ENCODE results near the gene SRRM5. TPM values are rescaled to one million over a fixed set of nuclear protein-coding genes. Genes with fewer than 3 reads are reported as not detected.

SRRM5 gene
- total RNA-seq, 1 experiment from 2014 or later: not detected

DNA sequence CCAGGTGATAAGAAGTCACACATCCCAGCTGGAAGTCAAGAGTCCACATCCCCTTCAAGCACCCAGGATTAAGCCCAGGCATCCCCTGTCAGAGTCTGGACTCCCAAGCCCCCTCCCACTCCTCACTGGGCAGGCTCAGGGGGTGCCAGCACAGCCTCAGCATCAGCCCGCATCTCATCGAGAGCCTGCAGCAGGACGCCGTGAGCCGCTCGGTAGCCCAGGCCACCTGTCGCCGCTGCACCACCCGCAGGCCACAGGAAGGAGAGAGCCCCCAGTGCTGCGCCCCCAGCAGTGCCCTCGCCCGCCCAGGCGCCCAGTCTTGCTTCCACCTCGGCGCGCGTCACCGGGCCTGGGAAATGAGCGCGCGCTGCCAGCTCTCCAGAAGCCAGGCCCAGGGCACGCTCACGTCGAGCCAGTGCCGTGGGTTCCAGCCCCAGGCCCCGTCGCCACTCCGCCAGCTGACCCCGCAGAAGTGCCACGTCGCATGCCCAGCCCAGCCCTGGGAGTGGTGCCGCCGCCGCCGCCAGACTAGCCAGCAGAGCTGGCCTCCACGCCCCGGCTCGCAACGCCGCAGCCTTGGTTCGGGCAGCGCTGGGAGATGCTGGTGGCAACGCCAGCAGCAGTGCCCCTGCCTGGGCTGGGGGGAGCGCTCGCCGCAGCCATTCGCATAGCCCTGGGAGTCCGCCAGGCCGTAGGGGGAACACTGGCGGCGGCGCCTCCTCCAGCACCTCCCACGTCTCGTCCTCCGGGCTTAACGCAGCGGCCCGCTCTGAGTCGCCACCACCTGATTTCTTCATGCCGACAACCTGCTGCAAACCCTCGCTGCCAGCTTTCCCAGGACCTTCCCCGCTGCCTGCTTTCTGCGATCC is 19.8 kb upstream of the SRRM5 start:
- H3K9ac ChIP-seq (ENCODE audit: low read length): no peak overlapping the region
- H3K79me2 ChIP-seq (ENCODE audit: insufficient read depth, low read length): peaks cover 30% of the 10 kb centered on the region
- H3K4me2 ChIP-seq (ENCODE audit: low read length): no peak overlapping the region
- H3K9me3 ChIP-seq (ENCODE audit: control insufficient read depth in 1 of 2, insufficient read depth in 1 of 2, low read depth in 1 of 2, low read length in 2 of 2): no peaks in the 10 kb centered on the region
- H3K9me2 ChIP-seq (ENCODE audit: insufficient read depth): no peaks in the 10 kb centered on the region
- DNase-seq (ENCODE audit: low read depth, low spot score) (no peak), ATAC-seq (no peak)
- CTCF ChIA-PET: no interaction called here
- no peak overlapping the region for H3K4me3 ChIP-seq (replicated peaks in 1 of 2; ENCODE audit: low read depth in 1 of 2, low read length in 2 of 2)
- H3K4me1 ChIP-seq (ENCODE audit: control insufficient read depth in 1 of 2, insufficient read depth in 2 of 2, low read length in 2 of 2): peaks cover 0 to 16% of the 10 kb centered on the region in 2 experiments; a peak in 3 of 4 replicates
- RAD21 ChIA-PET (ENCODE audit: low non-redundant PET in 1 of 2, low total read pairs in 2 of 2, uncharacterized antibody in 2 of 2, unreplicated experiment in 2 of 2): interaction anchor here in 1 of 2 experiments (0.5 kb wide), 1 partner anchor 55 kb away, joined by 3 read pairs; no protein-coding TSS in a partner anchor
- H4K20me1 ChIP-seq (ENCODE audit: insufficient read depth): no peaks in the 10 kb centered on the region
- POLR2A ChIA-PET: no interaction called here
- BruUV-seq (replicated peaks): no TSS peak
- H3K36me3 ChIP-seq (ENCODE audit: control insufficient read depth in 1 of 2, insufficient read depth in 2 of 2, low read length in 2 of 2): peaks cover 8 to 9% of the 10 kb centered on the region in 2 experiments; a peak in 3 of 4 replicates
- no peaks in the 10 kb centered on the region for H3K27me3 ChIP-seq (ENCODE audit: insufficient read depth, low read length)
- H2AFZ ChIP-seq (ENCODE audit: low read depth, low read length, poor library complexity, severe bottlenecking): no peak overlapping the region
- intact Hi-C loops (cut with micrococcal nuclease): loop anchor here (5.0 kb wide), 1 partner anchor 160 kb away; no protein-coding TSS in a partner anchor
- TF ChIP-seq, protein P1, sequence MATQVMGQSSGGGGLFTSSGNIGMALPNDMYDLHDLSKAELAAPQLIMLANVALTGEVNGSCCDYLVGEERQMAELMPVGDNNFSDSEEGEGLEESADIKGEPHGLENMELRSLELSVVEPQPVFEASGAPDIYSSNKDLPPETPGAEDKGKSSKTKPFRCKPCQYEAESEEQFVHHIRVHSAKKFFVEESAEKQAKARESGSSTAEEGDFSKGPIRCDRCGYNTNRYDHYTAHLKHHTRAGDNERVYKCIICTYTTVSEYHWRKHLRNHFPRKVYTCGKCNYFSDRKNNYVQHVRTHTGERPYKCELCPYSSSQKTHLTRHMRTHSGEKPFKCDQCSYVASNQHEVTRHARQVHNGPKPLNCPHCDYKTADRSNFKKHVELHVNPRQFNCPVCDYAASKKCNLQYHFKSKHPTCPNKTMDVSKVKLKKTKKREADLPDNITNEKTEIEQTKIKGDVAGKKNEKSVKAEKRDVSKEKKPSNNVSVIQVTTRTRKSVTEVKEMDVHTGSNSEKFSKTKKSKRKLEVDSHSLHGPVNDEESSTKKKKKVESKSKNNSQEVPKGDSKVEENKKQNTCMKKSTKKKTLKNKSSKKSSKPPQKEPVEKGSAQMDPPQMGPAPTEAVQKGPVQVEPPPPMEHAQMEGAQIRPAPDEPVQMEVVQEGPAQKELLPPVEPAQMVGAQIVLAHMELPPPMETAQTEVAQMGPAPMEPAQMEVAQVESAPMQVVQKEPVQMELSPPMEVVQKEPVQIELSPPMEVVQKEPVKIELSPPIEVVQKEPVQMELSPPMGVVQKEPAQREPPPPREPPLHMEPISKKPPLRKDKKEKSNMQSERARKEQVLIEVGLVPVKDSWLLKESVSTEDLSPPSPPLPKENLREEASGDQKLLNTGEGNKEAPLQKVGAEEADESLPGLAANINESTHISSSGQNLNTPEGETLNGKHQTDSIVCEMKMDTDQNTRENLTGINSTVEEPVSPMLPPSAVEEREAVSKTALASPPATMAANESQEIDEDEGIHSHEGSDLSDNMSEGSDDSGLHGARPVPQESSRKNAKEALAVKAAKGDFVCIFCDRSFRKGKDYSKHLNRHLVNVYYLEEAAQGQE (IDR thresholded peaks at IDR 0.05; ENCODE audit: low read depth): no peak
- no peak for TF ChIP-seq EZH2 (IDR thresholded peaks at IDR 0.05)
- H3K27ac ChIP-seq (ENCODE audit: low read depth, low read length): no peak overlapping the region

Measured in HCT116 (cell line).